HepG2 (cell line): ENCODE results near the gene IST1. TPM values are rescaled to one million over a fixed set of nuclear protein-coding genes. Genes with fewer than 3 reads are reported as not detected.

Experiments used
- ARNT2 ChIP-seq: sonication (generic); formaldehyde crosslinking; IDR thresholded peaks from 2 replicates; pipeline ENCODE4 v1.8.0; 2022; ENCODE audit warnings: mild to moderate bottlenecking, low read depth, missing genetic modification reagents, moderate library complexity
- EZH2 ChIP-seq: conservative IDR thresholded peaks from 2 replicates; pipeline ENCODE4 v1.6.1; 2012; ENCODE audit warnings: mild to moderate bottlenecking, low read depth, low read length, moderate library complexity
- HOXA5 ChIP-seq: sonication (generic); formaldehyde crosslinking; IDR thresholded peaks from 2 replicates; pipeline ENCODE4 v1.4.0; 2020; ENCODE audit warnings: missing genetic modification reagents
- KLF9 ChIP-seq: IDR thresholded peaks from 2 replicates; pipeline ENCODE4 v1.6.1; 2016; ENCODE audit warnings: low read depth
- MEIS1 ChIP-seq: sonication (generic); formaldehyde crosslinking; IDR thresholded peaks from 2 replicates; pipeline ENCODE4 v1.9.0; 2021; ENCODE audit warnings: mild to moderate bottlenecking, missing genetic modification reagents, moderate library complexity, borderline replicate concordance
- MIER2 ChIP-seq: IDR thresholded peaks from 2 replicates; pipeline ENCODE4 v1.6.1; 2016; ENCODE audit warnings: missing biosample characterization, missing genetic modification reagents
- POGZ ChIP-seq: sonication (generic); formaldehyde crosslinking; IDR thresholded peaks from 2 replicates; pipeline ENCODE4 v1.4.0; 2020; ENCODE audit warnings: mild to moderate bottlenecking, missing genetic modification reagents
- RAD21 ChIP-seq: fragments of 450-650 bp; formaldehyde crosslinking; IDR thresholded peaks from 2 replicates; pipeline ENCODE4 v1.5.0; 2020; ENCODE audit warnings: mild to moderate bottlenecking
- REPIN1 ChIP-seq: sonication (generic); formaldehyde crosslinking; IDR thresholded peaks from 2 replicates; pipeline ENCODE4 v1.8.0; 2022; ENCODE audit warnings: missing genetic modification reagents, low read depth, mild to moderate bottlenecking, borderline replicate concordance
- SALL1 ChIP-seq: sonication (generic); formaldehyde crosslinking; IDR thresholded peaks from 2 replicates; pipeline ENCODE4 v1.8.0; 2022; ENCODE audit warnings: mild to moderate bottlenecking, missing genetic modification reagents
- SMYD3 ChIP-seq: sonication (generic); formaldehyde crosslinking; IDR thresholded peaks from 2 replicates; pipeline ENCODE4 v1.8.1; 2023; ENCODE audit warnings: mild to moderate bottlenecking, missing genetic modification reagents
- ZIK1 ChIP-seq: sonication (generic); formaldehyde crosslinking; IDR thresholded peaks from 2 replicates; pipeline ENCODE4 v1.5.0; 2020; ENCODE audit warnings: mild to moderate bottlenecking, low read depth, missing genetic modification reagents, borderline replicate concordance
- ZMYM3 ChIP-seq: sonication (generic); formaldehyde crosslinking; IDR thresholded peaks from 2 replicates; pipeline ENCODE4 v1.5.1; 2020; ENCODE audit warnings: mild to moderate bottlenecking, missing genetic modification reagents
- ZNF292 ChIP-seq: sonication (generic); formaldehyde crosslinking; IDR thresholded peaks from 2 replicates; pipeline ENCODE4 v1.8.1; 2022; ENCODE audit warnings: mild to moderate bottlenecking, low read depth, missing genetic modification reagents, borderline replicate concordance
- ZNF430 ChIP-seq: sonication (generic); formaldehyde crosslinking; IDR thresholded peaks from 2 replicates; pipeline ENCODE4 v1.9.0; 2021; ENCODE audit warnings: mild to moderate bottlenecking, missing genetic modification reagents
- ZNF552 ChIP-seq: sonication (generic); formaldehyde crosslinking; IDR thresholded peaks from 2 replicates; pipeline ENCODE4 v1.9.0; 2022; ENCODE audit warnings: missing genetic modification reagents, mild to moderate bottlenecking, borderline replicate concordance
- ZSCAN9 ChIP-seq: IDR thresholded peaks from 2 replicates; pipeline ENCODE4 v1.6.1; 2016; ENCODE audit warnings: borderline replicate concordance
- polyA plus RNA-seq, 8 experiments: library from polyadenylated mRNA; depleted of rRNA in 3 of 8; stranded (reverse) in 7 of 8; unstranded in 1 of 8; fragments of >200 nt; fragmentation: Illumina TruSeq in 4 of 8; extraction: Trizol in 4 of 8; gene quantifications; 2 replicates each; pipeline versions ENCODE4 v1.2.1 to v1.2.3, GENCODE V29; 2011 to 2016; ENCODE audit warnings: low read depth in 4 of 8, missing spikeins in 1 of 8, mixed read lengths in 1 of 8; ENCODE audit not compliant: insufficient read depth in 1 of 8
- total RNA-seq, 5 experiments: library from RNA; depleted of rRNA; stranded (reverse); fragments of >200 nt; fragmentation: Illumina TruSeq; extraction: Trizol; gene quantifications; 2 replicates each; pipeline ENCODE4 v1.2.3, GENCODE V29; 2016; ENCODE audit warnings: low read depth in 1 of 5
- TF ChIP-seq, protein P1 (sequence below): IDR thresholded peaks from 2 replicates; pipeline ENCODE4 v1.6.1; 2012; ENCODE audit warnings: low read depth, low read length, improper control_type of control experiment
- TF ChIP-seq, protein P2 (sequence below): IDR thresholded peaks from 2 replicates; pipeline ENCODE4 v1.6.1; 2016; ENCODE audit warnings: missing compliant biosample characterization, missing genetic modification reagents, borderline replicate concordance
- TF ChIP-seq, protein P3 (sequence below): IDR thresholded peaks from 2 replicates; pipeline ENCODE4 v1.6.1; 2016; ENCODE audit warnings: missing genetic modification reagents, missing compliant biosample characterization
- TF ChIP-seq, protein P4 (sequence below): IDR thresholded peaks from 2 replicates; pipeline ENCODE4 v1.6.1; 2016; ENCODE audit warnings: missing compliant biosample characterization, missing genetic modification reagents, borderline replicate concordance
- TF ChIP-seq, protein P5 (sequence below): sonication (generic); formaldehyde crosslinking; IDR thresholded peaks from 2 replicates; pipeline ENCODE4 v1.9.0; 2022; ENCODE audit warnings: low read depth, missing genetic modification reagents

The IST1 gene
- total and polyA plus RNA-seq, 2 of the 13 experiments (the other 11 are each of a cell fraction or from before 2014, with no cell fraction given) = 346 to 415 TPM

DNA sequence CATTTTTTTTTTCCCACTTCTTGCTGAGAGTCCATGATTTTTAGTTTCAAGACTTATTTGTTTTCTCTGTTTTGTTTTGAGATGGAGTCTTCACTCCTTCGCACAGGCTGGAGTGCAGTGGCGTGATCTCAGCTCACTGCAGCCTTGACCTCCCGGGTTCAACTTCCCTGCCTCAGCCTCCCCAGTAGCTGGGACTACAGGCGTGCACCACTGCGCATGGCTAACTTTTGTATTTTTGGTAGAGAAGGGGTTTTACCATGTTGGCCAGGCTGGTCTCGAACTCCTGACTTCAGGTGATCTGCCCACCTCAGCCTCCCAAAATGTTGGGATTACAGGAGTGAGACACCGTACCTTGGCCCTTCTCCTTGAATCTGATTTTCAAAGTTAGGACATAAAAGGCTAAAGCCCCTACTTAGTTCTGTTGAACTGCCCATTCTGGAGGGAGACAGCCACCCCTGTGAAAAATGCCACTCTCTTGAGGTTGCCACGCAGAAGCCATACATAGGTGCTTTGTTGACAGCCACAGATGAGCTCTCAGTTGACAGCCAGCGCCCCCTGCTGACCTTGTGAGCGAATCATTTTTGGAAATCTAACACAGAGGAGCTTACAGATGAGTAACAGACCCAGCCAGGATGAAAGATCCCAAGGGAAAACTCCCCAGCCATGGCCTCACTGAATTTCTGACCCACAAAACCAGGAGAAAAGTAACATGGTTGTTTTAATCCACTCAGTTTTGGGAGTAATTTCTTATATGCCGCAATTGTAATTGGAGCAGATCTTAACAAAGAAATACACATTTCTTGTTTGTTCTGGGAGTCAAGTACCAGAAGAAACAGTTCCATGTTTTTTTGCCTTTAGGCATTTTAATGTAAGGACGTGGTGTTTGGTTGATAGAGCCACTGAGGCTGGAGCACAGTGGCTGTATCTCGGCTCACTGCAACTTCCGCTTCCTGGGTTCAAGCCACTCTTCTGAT is 66.0 kb downstream of the IST1 start (continued):
- TF ChIP-seq, protein P1, sequence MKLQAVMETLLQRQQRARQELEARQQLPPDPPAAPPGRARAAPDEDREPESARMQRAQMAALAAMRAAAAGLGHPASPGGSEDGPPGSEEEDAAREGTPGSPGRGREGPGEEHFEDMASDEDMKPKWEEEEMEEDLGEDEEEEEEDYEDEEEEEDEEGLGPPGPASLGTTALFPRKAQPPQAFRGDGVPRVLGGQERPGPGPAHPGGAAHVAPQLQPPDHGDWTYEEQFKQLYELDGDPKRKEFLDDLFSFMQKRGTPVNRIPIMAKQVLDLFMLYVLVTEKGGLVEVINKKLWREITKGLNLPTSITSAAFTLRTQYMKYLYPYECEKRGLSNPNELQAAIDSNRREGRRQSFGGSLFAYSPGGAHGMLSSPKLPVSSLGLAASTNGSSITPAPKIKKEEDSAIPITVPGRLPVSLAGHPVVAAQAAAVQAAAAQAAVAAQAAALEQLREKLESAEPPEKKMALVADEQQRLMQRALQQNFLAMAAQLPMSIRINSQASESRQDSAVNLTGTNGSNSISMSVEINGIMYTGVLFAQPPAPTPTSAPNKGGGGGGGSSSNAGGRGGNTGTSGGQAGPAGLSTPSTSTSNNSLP = peak; percentile 76
- TF ChIP-seq HOXA5 (CRISPR knock-in tag) = peak; percentile 45; the same call in 1 of the 2 replicates
- 0 out of 2 replicates have a peak, but pooled peaks have one; percentile 73 for TF ChIP-seq ZSCAN9 (CRISPR knock-in tag)
- TF ChIP-seq, protein P2, sequence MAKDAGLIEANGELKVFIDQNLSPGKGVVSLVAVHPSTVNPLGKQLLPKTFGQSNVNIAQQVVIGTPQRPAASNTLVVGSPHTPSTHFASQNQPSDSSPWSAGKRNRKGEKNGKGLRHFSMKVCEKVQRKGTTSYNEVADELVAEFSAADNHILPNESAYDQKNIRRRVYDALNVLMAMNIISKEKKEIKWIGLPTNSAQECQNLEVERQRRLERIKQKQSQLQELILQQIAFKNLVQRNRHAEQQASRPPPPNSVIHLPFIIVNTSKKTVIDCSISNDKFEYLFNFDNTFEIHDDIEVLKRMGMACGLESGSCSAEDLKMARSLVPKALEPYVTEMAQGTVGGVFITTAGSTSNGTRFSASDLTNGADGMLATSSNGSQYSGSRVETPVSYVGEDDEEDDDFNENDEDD = no peak
- TF ChIP-seq ZMYM3 = peak; percentile 61; the same call in 1 of the 2 replicates
- TF ChIP-seq, protein P3, sequence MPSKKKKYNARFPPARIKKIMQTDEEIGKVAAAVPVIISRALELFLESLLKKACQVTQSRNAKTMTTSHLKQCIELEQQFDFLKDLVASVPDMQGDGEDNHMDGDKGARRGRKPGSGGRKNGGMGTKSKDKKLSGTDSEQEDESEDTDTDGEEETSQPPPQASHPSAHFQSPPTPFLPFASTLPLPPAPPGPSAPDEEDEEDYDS = no peak; the same call in 1 of the 2 replicates
- peak; percentile 48; the same call in 1 of the 2 replicates for TF ChIP-seq SMYD3 (CRISPR knock-in tag)
- no peak for TF ChIP-seq MEIS1 (CRISPR knock-in tag)
- 0 out of 2 replicates have a peak, but pooled peaks have one; percentile 17 for TF ChIP-seq POGZ (CRISPR knock-in tag)
- 0 out of 2 replicates have a peak, but pooled peaks have one; percentile 18 for TF ChIP-seq MIER2 (CRISPR knock-in tag)
- no peak for TF ChIP-seq EZH2
- TF ChIP-seq ZIK1 (CRISPR knock-in tag) = no peak
- TF ChIP-seq RAD21 (CRISPR knock-in tag) = peak; percentile 88
- 0 out of 2 replicates have a peak, but pooled peaks have one; percentile 15 for TF ChIP-seq ZNF552 (CRISPR knock-in tag)
- no peak for TF ChIP-seq ARNT2 (CRISPR knock-in tag)
- TF ChIP-seq SALL1 (CRISPR knock-in tag) = peak; percentile 78
- 0 out of 2 replicates have a peak, but pooled peaks have one; percentile 44 for TF ChIP-seq ZNF292 (CRISPR knock-in tag)
- TF ChIP-seq, protein P4, sequence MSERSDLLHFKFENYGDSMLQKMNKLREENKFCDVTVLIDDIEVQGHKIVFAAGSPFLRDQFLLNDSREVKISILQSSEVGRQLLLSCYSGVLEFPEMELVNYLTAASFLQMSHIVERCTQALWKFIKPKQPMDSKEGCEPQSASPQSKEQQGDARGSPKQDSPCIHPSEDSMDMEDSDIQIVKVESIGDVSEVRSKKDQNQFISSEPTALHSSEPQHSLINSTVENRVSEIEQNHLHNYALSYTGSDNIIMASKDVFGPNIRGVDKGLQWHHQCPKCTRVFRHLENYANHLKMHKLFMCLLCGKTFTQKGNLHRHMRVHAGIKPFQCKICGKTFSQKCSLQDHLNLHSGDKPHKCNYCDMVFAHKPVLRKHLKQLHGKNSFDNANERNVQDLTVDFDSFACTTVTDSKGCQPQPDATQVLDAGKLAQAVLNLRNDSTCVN = no peak
- TF ChIP-seq, protein P5, sequence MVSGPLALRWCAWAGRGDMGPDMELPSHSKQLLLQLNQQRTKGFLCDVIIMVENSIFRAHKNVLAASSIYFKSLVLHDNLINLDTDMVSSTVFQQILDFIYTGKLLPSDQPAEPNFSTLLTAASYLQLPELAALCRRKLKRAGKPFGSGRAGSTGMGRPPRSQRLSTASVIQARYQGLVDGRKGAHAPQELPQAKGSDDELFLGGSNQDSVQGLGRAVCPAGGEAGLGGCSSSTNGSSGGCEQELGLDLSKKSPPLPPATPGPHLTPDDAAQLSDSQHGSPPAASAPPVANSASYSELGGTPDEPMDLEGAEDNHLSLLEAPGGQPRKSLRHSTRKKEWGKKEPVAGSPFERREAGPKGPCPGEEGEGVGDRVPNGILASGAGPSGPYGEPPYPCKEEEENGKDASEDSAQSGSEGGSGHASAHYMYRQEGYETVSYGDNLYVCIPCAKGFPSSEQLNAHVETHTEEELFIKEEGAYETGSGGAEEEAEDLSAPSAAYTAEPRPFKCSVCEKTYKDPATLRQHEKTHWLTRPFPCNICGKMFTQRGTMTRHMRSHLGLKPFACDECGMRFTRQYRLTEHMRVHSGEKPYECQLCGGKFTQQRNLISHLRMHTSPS (CRISPR knock-in tag) = peak; percentile 64; the same call in 1 of the 2 replicates
- TF ChIP-seq KLF9 (CRISPR knock-in tag) = no peak
- 0 out of 2 replicates have a peak, but pooled peaks have one; percentile 41 for TF ChIP-seq ZNF430
- peak; percentile 72 for TF ChIP-seq REPIN1 (CRISPR knock-in tag)
